ENCODE measurements around the gene ILDR2. TPM values are rescaled to one million over a fixed set of nuclear protein-coding genes. Genes with fewer than 3 reads are reported as not detected.

ILDR2 gene
- total RNA-seq, 1 donor from 2014 or later, result 1.2 TPM

- H3K9me3 Mint-ChIP-seq (ENCODE audit: unreplicated experiment), result peaks cover 4% of the 10 kb centered on the region
- DNase-seq (ENCODE audit: low spot score), result no peak
- no peak overlapping the region for H3K4me3 Mint-ChIP-seq (ENCODE audit: unreplicated experiment)
- no peaks in the 10 kb centered on the region for H3K4me1 Mint-ChIP-seq (ENCODE audit: unreplicated experiment)
- H3K27ac Mint-ChIP-seq (ENCODE audit: unreplicated experiment), result no peak overlapping the region
- H3K27me3 Mint-ChIP-seq (ENCODE audit: unreplicated experiment), result no peaks in the 10 kb centered on the region
- no peaks in the 10 kb centered on the region for H3K36me3 Mint-ChIP-seq (ENCODE audit: low read depth, unreplicated experiment)
- no peak for TF ChIP-seq CTCF (IDR thresholded peaks at IDR 0.05; ENCODE audit: unreplicated experiment)
Measured at GRCh38 chr1:166911624-166912023, 63.7 kb downstream of the ILDR2 start.

GRCh38 chr1:166910396-166910994 lies 64.8 kb downstream of the ILDR2 start:
- TF ChIP-seq CTCF (IDR thresholded peaks at IDR 0.05; ENCODE audit: unreplicated experiment), result peak; percentile 74
- peak; percentile 62 for DNase-seq (ENCODE audit: low spot score)
- H3K27me3 Mint-ChIP-seq (ENCODE audit: unreplicated experiment), result no peaks in the 10 kb centered on the region
- H3K4me1 Mint-ChIP-seq (ENCODE audit: unreplicated experiment), result no peaks in the 10 kb centered on the region
- no peak overlapping the region for H3K4me3 Mint-ChIP-seq (ENCODE audit: unreplicated experiment)
- H3K27ac Mint-ChIP-seq (ENCODE audit: unreplicated experiment), result no peak overlapping the region
- no peaks in the 10 kb centered on the region for H3K36me3 Mint-ChIP-seq (ENCODE audit: low read depth, unreplicated experiment)
- peaks cover 4% of the 10 kb centered on the region for H3K9me3 Mint-ChIP-seq (ENCODE audit: unreplicated experiment)

GRCh38 chr1:166908942-166909341 lies 66.4 kb downstream of the ILDR2 start:
- Mint-ChIP-seq H3K27ac (ENCODE audit: unreplicated experiment) (no peak overlapping the region), H3K4me1 (ENCODE audit: unreplicated experiment) (no peaks in the 10 kb centered on the region), H3K36me3 (ENCODE audit: low read depth, unreplicated experiment) (no peaks in the 10 kb centered on the region), H3K4me3 (ENCODE audit: unreplicated experiment) (no peak overlapping the region), H3K9me3 (ENCODE audit: unreplicated experiment) (peaks cover 4% of the 10 kb centered on the region), H3K27me3 (ENCODE audit: unreplicated experiment) (no peaks in the 10 kb centered on the region)
- no peak for DNase-seq (ENCODE audit: low spot score)
- no peak for TF ChIP-seq CTCF (IDR thresholded peaks at IDR 0.05; ENCODE audit: unreplicated experiment)

GRCh38 chr1:166907763-166908162 lies 67.6 kb downstream of the ILDR2 start:
- TF ChIP-seq CTCF (IDR thresholded peaks at IDR 0.05; ENCODE audit: unreplicated experiment), result no peak
- no peak overlapping the region for H3K4me3 Mint-ChIP-seq (ENCODE audit: unreplicated experiment)
- peaks cover 4% of the 10 kb centered on the region for H3K9me3 Mint-ChIP-seq (ENCODE audit: unreplicated experiment)
- peaks cover 2% of the 10 kb centered on the region for H3K27me3 Mint-ChIP-seq (ENCODE audit: unreplicated experiment)
- no peak overlapping the region for H3K27ac Mint-ChIP-seq (ENCODE audit: unreplicated experiment)
- DNase-seq (ENCODE audit: low spot score), result no peak
- H3K36me3 Mint-ChIP-seq (ENCODE audit: low read depth, unreplicated experiment), result no peaks in the 10 kb centered on the region
- no peaks in the 10 kb centered on the region for H3K4me1 Mint-ChIP-seq (ENCODE audit: unreplicated experiment)

GRCh38 chr1:166907051-166907450 lies 68.3 kb downstream of the ILDR2 start:
- DNase-seq (ENCODE audit: low spot score), result no peak
- H3K27ac Mint-ChIP-seq (ENCODE audit: unreplicated experiment), result no peak overlapping the region
- peaks cover 2% of the 10 kb centered on the region for H3K27me3 Mint-ChIP-seq (ENCODE audit: unreplicated experiment)
- TF ChIP-seq CTCF (IDR thresholded peaks at IDR 0.05; ENCODE audit: unreplicated experiment), result no peak
- H3K4me3 Mint-ChIP-seq (ENCODE audit: unreplicated experiment), result no peak overlapping the region
- H3K4me1 Mint-ChIP-seq (ENCODE audit: unreplicated experiment), result no peaks in the 10 kb centered on the region
- H3K9me3 Mint-ChIP-seq (ENCODE audit: unreplicated experiment), result peaks cover 4% of the 10 kb centered on the region
- H3K36me3 Mint-ChIP-seq (ENCODE audit: low read depth, unreplicated experiment), result no peaks in the 10 kb centered on the region
